CD8-positive, alpha-beta memory T cell (primary cell): ENCODE results near the gene SPACA4. TPM values are rescaled to one million over a fixed set of nuclear protein-coding genes. Genes with fewer than 3 reads are reported as not detected.

ENCODE experiments used
- CTCF ChIA-PET: fragments of 350-600 bp; sonication (Branson Sonifier 250); formaldehyde crosslinking; loops from one replicate; lab custom pipeline; 2021; ENCODE audit warnings: antibody characterized with exemption; lab: Charles Lee
- POLR2A ChIA-PET: fragments of 350-600 bp; sonication (Branson Sonifier 250); formaldehyde crosslinking; loops from one replicate; lab custom pipeline; 2021; ENCODE audit warnings: antibody characterized with exemption; lab: Charles Lee
- DNase-seq, 5 donors: peaks; one replicate each; pipeline versions ENCODE4 v3.0.0 to v3.0.0-alpha.2; 2020 to 2022; ENCODE audit warnings: mixed read lengths in 1 of 5
- H3K27ac ChIP-seq: one replicate; pipeline ENCODE4 v1.7.0; 2013; ENCODE audit warnings: low read depth, mild to moderate bottlenecking, low read length, moderate library complexity
- H3K27me3 ChIP-seq: 2 replicates; pipeline ENCODE4 v1.7.0; 2013; ENCODE audit warnings: low read length, mild to moderate bottlenecking; ENCODE audit not compliant: insufficient read depth, poor library complexity, severe bottlenecking
- H3K36me3 ChIP-seq: 2 replicates; pipeline ENCODE4 v1.7.0; 2013; ENCODE audit warnings: mild to moderate bottlenecking, low read length, moderate library complexity; ENCODE audit not compliant: insufficient read depth
- H3K4me1 ChIP-seq: 2 replicates; pipeline ENCODE4 v1.7.0; 2013; ENCODE audit warnings: mild to moderate bottlenecking, low read length, moderate library complexity; ENCODE audit not compliant: insufficient read depth
- H3K4me3 ChIP-seq: 2 replicates; pipeline ENCODE4 v1.7.0; 2013; ENCODE audit warnings: mild to moderate bottlenecking, low read length
- H3K9me3 ChIP-seq: 2 replicates; pipeline ENCODE4 v1.7.0; 2013; ENCODE audit warnings: mild to moderate bottlenecking, low read length
- H3K27ac Mint-ChIP-seq, 8 donors: one replicate each; pipeline ENCODE4 v1.8.0; 2020 to 2021; ENCODE audit warnings: mixed read lengths in 8 of 8, mild to moderate bottlenecking in 6 of 8, inconsistent platforms in 3 of 8, moderate library complexity in 3 of 8
- H3K27me3 Mint-ChIP-seq, 2 donors: one replicate each; pipeline ENCODE4 v1.8.0; 2020 to 2021; ENCODE audit warnings: mixed read lengths in 2 of 2, mild to moderate bottlenecking in 1 of 2, moderate library complexity in 1 of 2
- H3K36me3 Mint-ChIP-seq, 3 donors: one replicate each; pipeline ENCODE4 v1.8.0; 2020 to 2021; ENCODE audit warnings: mixed read lengths in 3 of 3, inconsistent platforms in 1 of 3, mild to moderate bottlenecking in 1 of 3
- H3K4me1 Mint-ChIP-seq, 3 donors: one replicate each; pipeline ENCODE4 v1.8.0; 2020 to 2021; ENCODE audit warnings: mixed read lengths in 3 of 3, inconsistent platforms in 1 of 3, mild to moderate bottlenecking in 1 of 3
- H3K4me3 Mint-ChIP-seq, 7 donors: one replicate each; pipeline ENCODE4 v1.8.0; 2020 to 2021; ENCODE audit warnings: mixed read lengths in 7 of 7, mild to moderate bottlenecking in 6 of 7, moderate library complexity in 4 of 7, inconsistent platforms in 2 of 7
- H3K9me3 Mint-ChIP-seq, 5 donors: one replicate each; pipeline ENCODE4 v1.8.0; 2020 to 2022; ENCODE audit warnings: mixed read lengths in 5 of 5, mild to moderate bottlenecking in 3 of 5, moderate library complexity in 2 of 5, inconsistent platforms in 1 of 5
- polyA plus RNA-seq: library from polyadenylated mRNA; unstranded; fragments of 300-500 nt; fragmentation: Illumina TruSeq; gene quantifications from one replicate; pipeline ENCODE4 v1.2.3, GENCODE V29; 2021
- total RNA-seq, 2 experiments: library from RNA; stranded (reverse); gene quantifications; one replicate each; pipeline ENCODE4 v1.2.3, GENCODE V29; 2021

The SPACA4 gene, protein sequence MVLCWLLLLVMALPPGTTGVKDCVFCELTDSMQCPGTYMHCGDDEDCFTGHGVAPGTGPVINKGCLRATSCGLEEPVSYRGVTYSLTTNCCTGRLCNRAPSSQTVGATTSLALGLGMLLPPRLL
- total RNA-seq: not detected
- polyA plus RNA-seq: not detected

DNA sequence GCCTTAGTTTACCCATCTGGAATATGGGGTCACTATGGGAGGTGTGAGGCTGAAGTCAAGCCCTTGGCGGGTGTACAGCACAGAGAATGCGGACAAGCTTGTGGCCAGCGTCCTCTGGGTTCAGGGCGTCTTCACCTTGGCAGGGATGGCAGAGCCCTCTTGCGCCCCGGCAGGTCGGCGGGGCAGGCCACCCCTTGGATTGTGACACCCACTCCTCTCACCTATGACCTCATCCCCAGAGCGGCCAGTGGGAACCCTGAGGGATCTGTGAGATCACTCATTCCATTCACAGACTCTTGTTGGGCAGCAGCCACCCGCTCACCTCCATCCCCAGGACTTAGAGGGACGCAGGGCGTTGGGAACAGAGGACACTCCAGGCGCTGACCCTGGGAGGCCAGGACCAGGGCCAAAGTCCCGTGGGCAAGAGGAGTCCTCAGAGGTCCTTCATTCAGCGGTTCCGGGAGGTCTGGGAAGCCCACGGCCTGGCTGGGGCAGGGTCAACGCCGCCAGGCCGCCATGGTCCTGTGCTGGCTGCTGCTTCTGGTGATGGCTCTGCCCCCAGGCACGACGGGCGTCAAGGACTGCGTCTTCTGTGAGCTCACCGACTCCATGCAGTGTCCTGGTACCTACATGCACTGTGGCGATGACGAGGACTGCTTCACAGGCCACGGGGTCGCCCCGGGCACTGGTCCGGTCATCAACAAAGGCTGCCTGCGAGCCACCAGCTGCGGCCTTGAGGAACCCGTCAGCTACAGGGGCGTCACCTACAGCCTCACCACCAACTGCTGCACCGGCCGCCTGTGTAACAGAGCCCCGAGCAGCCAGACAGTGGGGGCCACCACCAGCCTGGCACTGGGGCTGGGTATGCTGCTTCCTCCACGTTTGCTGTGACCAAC, at the start of gene SPACA4:
TSS of gene SPACA4 (plus strand) at position 280 of the 896 bp plus-strand sequence. CDS start at position 517, 237 bp downstream.
- Mint-ChIP-seq H3K4me1 (peaks cover 4 to 6% (median 5%) of the 10 kb centered on the region in 3 donors), H3K36me3 (no peaks in the 10 kb centered on the region), H3K27me3 (no peaks in the 10 kb centered on the region), H3K27ac (no peak within 1 kb of the TSS), H3K4me3 (no peak within 1 kb of the TSS), H3K9me3 (no peaks in the 10 kb centered on the region)
- H3K4me1 ChIP-seq: peaks cover 7% of the 10 kb centered on the region
- H3K4me3 ChIP-seq: no peak within 1 kb of the TSS
- ChIA-PET POLR2A (no interaction called here), CTCF (interaction anchor here (0.6 to 1.7 kb wide), 4 partner anchors 12 to 275 kb away, joined by 3 to 4 read pairs (median 4); partner anchors contain the start of genes RPL18 and SPHK2)
- no peaks in the 10 kb centered on the region for H3K9me3 ChIP-seq
- no peak within 1 kb of the TSS for H3K27ac ChIP-seq
- H3K36me3 ChIP-seq: no peaks in the 10 kb centered on the region
- no peaks in the 10 kb centered on the region for H3K27me3 ChIP-seq
- no peak for DNase-seq

DNA sequence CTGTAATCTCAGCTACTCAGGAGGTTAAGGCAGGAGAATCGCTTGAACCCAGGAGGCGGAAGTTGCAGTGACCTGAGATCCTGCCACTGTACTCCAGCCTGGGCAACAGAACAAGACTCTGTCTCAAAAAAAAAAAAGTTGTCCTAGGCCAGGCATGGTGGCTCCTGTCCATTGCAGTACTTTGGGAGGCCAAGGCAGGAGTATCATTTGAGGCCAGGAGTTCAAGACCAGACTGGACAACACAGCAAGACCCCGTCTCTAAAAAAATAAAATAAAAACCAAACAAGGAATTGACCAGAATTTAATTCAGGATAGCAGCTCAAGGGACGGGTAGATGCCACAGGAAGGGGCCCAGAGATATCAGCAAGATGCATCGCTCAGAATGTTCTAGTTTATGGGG, 49.7 kb upstream of the SPACA4 start:
- no peaks in the 10 kb centered on the region for H3K27me3 ChIP-seq
- H3K9me3 ChIP-seq: no peaks in the 10 kb centered on the region
- ChIA-PET CTCF (interaction anchor here (1.2 kb wide), 1 partner anchor 52 kb away, joined by 3 read pairs; no protein-coding TSS in a partner anchor), POLR2A (no interaction called here)
- no peaks in the 10 kb centered on the region for H3K36me3 ChIP-seq
- Mint-ChIP-seq H3K9me3 (no peaks in the 10 kb centered on the region), H3K27ac (no peak overlapping the region), H3K36me3 (no peaks in the 10 kb centered on the region), H3K4me1 (no peaks in the 10 kb centered on the region), H3K27me3 (peaks cover 15 to 22% of the 10 kb centered on the region in 2 donors), H3K4me3 (no peak overlapping the region)
- H3K4me3 ChIP-seq: no peak overlapping the region
- H3K27ac ChIP-seq: no peak overlapping the region
- no peak for DNase-seq
- H3K4me1 ChIP-seq: no peaks in the 10 kb centered on the region

DNA sequence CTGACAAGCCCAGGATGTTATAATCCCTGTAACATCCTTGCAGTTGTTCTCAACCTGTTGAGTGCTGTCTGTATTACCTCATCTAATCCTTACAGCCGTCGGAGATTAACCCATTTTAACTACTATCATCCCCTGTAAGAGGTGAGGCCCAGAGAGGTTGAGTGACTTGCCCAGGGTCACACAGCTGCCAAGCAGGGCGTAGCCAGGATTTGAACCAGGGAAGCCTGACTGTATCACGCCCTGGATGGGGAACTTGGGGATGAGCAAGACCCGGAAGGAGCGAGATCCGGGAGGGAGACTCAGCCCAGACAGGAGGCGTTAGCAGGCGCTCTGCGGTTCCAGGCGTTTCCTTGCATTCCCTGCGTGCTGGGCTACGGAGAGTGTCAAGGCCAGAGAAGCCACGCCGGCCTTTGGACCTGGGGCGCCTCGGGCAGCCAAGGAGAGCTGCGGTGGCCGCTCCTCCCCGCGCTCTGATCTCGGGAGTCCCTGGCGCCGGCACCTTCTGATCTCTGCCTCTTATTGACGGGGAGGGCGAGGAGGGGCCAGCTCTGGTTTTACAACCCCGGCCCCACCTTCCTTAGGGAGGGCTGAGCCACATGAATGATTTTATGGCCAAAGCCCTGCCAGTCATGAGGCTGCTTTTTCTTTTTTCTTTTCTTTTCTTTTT, 48.4 kb upstream of the SPACA4 start:
- Mint-ChIP-seq H3K27me3 (peaks cover 12 to 22% of the 10 kb centered on the region in 2 donors), H3K4me1 (no peaks in the 10 kb centered on the region), H3K27ac (no peak overlapping the region), H3K36me3 (no peaks in the 10 kb centered on the region), H3K4me3 (no peak overlapping the region), H3K9me3 (no peaks in the 10 kb centered on the region)
- no peak for DNase-seq
- Histone ChIP-seq H3K36me3 (no peaks in the 10 kb centered on the region), H3K4me3 (no peak overlapping the region), H3K9me3 (no peaks in the 10 kb centered on the region), H3K4me1 (no peaks in the 10 kb centered on the region), H3K27me3 (no peaks in the 10 kb centered on the region), H3K27ac (no peak overlapping the region)
- ChIA-PET CTCF (no interaction called here), POLR2A (interaction anchor here (0.7 kb wide), 1 partner anchor 71 kb away, joined by 11 read pairs; no protein-coding TSS in a partner anchor)

DNA sequence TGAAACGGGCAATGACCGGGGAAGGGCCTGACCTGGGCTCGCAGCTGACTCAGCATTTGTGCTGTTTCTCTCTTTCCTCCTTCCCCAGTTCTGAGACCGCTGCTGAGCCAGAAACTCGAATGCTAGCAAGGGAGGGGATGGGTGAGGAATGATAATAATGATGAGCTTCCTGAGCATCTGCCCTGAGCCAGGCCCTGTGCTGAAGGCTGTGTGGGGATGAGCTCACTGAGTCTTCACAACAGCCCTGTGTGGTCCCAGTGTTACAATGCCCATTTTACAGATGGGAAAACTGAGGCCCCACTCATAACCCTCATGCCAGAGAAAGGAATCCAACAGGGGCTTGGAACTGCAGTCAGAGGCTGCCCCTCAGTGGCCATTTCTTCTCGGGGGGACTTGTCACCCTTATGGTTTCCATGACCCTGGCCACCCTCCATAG, 46.4 kb upstream of the SPACA4 start:
- no peak overlapping the region for H3K4me3 Mint-ChIP-seq
- H3K36me3 ChIP-seq: no peaks in the 10 kb centered on the region
- DNase-seq: no peak
- H3K27me3 ChIP-seq: no peaks in the 10 kb centered on the region
- no peaks in the 10 kb centered on the region for H3K4me1 Mint-ChIP-seq
- H3K27ac ChIP-seq: no peak overlapping the region
- CTCF ChIA-PET: no interaction called here
- no peaks in the 10 kb centered on the region for H3K4me1 ChIP-seq
- H3K9me3 ChIP-seq: no peaks in the 10 kb centered on the region
- no peaks in the 10 kb centered on the region for H3K9me3 Mint-ChIP-seq
- H3K36me3 Mint-ChIP-seq: no peaks in the 10 kb centered on the region
- no peak overlapping the region for H3K27ac Mint-ChIP-seq
- H3K4me3 ChIP-seq: no peak overlapping the region
- POLR2A ChIA-PET: interaction anchor here (0.6 kb wide), 1 partner anchor 173 kb away, joined by 8 read pairs; no protein-coding TSS in a partner anchor
- H3K27me3 Mint-ChIP-seq: peaks cover 14 to 22% of the 10 kb centered on the region in 2 donors

DNA sequence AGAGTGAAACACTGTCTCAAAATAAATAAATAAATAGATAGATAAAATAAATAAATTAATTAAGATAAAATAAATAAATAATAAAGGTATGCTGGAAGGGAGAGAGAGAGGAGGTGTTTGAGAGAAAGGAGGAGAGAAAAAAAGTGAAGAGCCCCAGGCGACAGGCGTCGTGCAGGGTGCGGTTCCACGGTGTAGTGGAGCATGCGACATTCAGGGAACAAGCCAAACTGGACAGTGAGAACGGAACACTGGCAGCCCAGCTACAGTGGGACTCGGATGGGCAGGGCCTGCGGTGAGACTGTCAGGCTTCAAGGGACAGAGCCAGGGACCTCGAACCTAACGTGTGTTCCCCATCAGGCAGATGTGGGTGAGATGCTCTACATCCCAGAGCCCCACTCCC, 45.1 kb upstream of the SPACA4 start:
- no peaks in the 10 kb centered on the region for H3K36me3 Mint-ChIP-seq
- POLR2A ChIA-PET: no interaction called here
- H3K9me3 Mint-ChIP-seq: no peaks in the 10 kb centered on the region
- Histone ChIP-seq H3K27me3 (no peaks in the 10 kb centered on the region), H3K4me3 (no peak overlapping the region), H3K27ac (no peak overlapping the region), H3K9me3 (no peaks in the 10 kb centered on the region), H3K4me1 (no peaks in the 10 kb centered on the region), H3K36me3 (no peaks in the 10 kb centered on the region)
- H3K27ac Mint-ChIP-seq: no peak overlapping the region
- CTCF ChIA-PET: no interaction called here
- peak overlapping the region in 1 of 7 donors; percentile 69 for H3K4me3 Mint-ChIP-seq
- no peaks in the 10 kb centered on the region for H3K4me1 Mint-ChIP-seq
- H3K27me3 Mint-ChIP-seq: peaks cover 6 to 13% of the 10 kb centered on the region in 2 donors
- no peak for DNase-seq

DNA sequence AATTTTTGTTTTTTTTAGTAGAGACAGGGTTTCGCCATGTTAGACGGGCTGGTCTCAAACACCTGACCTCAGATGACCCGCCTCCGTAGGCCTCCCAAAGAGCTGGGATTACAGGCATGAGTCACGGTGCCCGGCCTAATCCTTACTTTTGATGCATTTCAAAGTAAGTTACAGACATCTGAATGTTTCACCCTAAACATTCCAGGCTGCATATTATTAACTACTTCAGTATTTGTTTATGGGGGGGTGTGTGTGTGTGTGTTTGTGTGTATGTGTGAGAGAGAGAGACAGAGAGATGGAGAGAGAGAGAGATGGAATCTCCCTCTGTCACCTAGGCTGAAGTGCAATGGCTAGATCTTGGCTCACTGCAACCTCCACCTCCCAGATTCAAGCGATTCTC, 41.5 kb upstream of the SPACA4 start:
- CTCF ChIA-PET: no interaction called here
- H3K27me3 Mint-ChIP-seq: peaks cover 5 to 15% of the 10 kb centered on the region in 2 donors

DNA sequence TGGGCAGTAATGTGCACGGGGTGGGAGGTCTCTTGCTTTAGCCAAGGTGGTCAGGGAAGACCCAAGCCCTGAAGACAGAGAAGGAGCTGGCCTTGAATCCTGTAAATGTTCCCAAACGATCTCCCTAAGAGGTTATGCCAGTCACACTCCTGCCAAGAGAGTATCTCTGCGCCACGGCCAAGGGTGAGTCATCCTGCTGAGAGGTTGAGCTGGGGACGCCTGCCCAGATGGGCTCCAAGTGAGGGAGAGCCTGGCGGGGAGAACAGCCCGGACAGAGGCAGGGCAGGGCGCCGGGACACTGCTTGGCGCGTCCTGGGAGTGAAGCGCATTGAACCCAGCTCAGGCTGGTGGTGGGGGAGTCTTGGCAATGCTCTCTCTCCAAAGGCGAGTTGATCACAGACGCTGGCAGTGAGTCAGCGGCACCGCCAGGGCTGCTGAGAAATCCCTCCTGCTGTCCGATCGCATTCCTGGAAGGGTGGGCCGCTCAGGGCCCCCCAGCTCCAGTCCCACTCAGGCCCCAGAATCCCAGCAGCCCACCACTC, 38.1 kb upstream of the SPACA4 start:
- H3K9me3 Mint-ChIP-seq: no peaks in the 10 kb centered on the region
- no peaks in the 10 kb centered on the region for H3K9me3 ChIP-seq
- H3K4me1 ChIP-seq: no peaks in the 10 kb centered on the region
- H3K4me1 Mint-ChIP-seq: no peaks in the 10 kb centered on the region
- no peaks in the 10 kb centered on the region for H3K27me3 ChIP-seq
- no peak overlapping the region for H3K27ac ChIP-seq
- H3K27ac Mint-ChIP-seq: no peak overlapping the region
- peak in 1 of 5 donors; percentile 21 for DNase-seq
- CTCF ChIA-PET: interaction anchor here (0.7 to 1.7 kb wide), 3 partner anchors 15 to 78 kb away, joined by 3 to 7 read pairs (median 3); no protein-coding TSS in a partner anchor
- H3K36me3 ChIP-seq: no peaks in the 10 kb centered on the region
- no peaks in the 10 kb centered on the region for H3K36me3 Mint-ChIP-seq
- POLR2A ChIA-PET: interaction anchor here (0.7 kb wide), 1 partner anchor 335 kb away, joined by 5 read pairs; no protein-coding TSS in a partner anchor
- no peak overlapping the region for H3K4me3 ChIP-seq
- H3K27me3 Mint-ChIP-seq: peaks cover 5 to 13% of the 10 kb centered on the region in 2 donors
- no peak overlapping the region for H3K4me3 Mint-ChIP-seq

More for the DNA sequence above, 41.5 kb upstream of the SPACA4 start:
- H3K4me3 ChIP-seq: no peak overlapping the region
- no peaks in the 10 kb centered on the region for H3K9me3 ChIP-seq
- no peaks in the 10 kb centered on the region for H3K36me3 ChIP-seq
- H3K27me3 ChIP-seq: no peaks in the 10 kb centered on the region
- H3K27ac Mint-ChIP-seq: no peak overlapping the region
- no peaks in the 10 kb centered on the region for H3K4me1 Mint-ChIP-seq
- no peak for DNase-seq
- H3K4me1 ChIP-seq: no peaks in the 10 kb centered on the region
- no peaks in the 10 kb centered on the region for H3K36me3 Mint-ChIP-seq
- H3K27ac ChIP-seq: no peak overlapping the region
- H3K4me3 Mint-ChIP-seq: no peak overlapping the region
- POLR2A ChIA-PET: no interaction called here
- H3K9me3 Mint-ChIP-seq: no peaks in the 10 kb centered on the region
